GM18951 (cell line): Measurements from ENCODE around the gene LDLRAD4.

ENCODE experiments used
- POLR2A ChIP-seq: IDR thresholded peaks from 4 replicates; pipeline ENCODE4 v1.6.1; 2011; ENCODE audit warnings: mild to moderate bottlenecking; ENCODE audit not compliant: insufficient read length, insufficient read depth; ENCODE audit errors: extremely low read depth
- in situ Hi-C: fragments of 300-500 bp; cut with MboI; formaldehyde crosslinking; loops from one replicate; pipeline ENCODE4 v1.12.0; 2022; ENCODE audit warnings: low sequenced_read_pairs, mixed read lengths, inconsistent platforms; ENCODE audit not compliant: unreplicated experiment

LDLRAD4 gene

GRCh38 chr18:13213036-13213795, 5.3 kb upstream of the LDLRAD4 start:
- in situ Hi-C loops: no loop called here
- no peak for TF ChIP-seq POLR2A

- no peak for TF ChIP-seq POLR2A
- in situ Hi-C loops: no loop called here
These were observed 4.0 kb upstream of the LDLRAD4 start for GRCh38 chr18:13214609-13215008.

GRCh38 chr18:13216092-13216582, 2.4 kb upstream of the LDLRAD4 start:
- TF ChIP-seq POLR2A: no peak
- in situ Hi-C loops: no loop called here

GRCh38 chr18:13216711-13217465, 1.7 kb upstream of the LDLRAD4 start:
- in situ Hi-C loops: no loop called here
- no peak for TF ChIP-seq POLR2A

- TF ChIP-seq POLR2A: no peak
- in situ Hi-C loops: no loop called here
These were observed 1.0 kb upstream of the LDLRAD4 start for GRCh38 chr18:13217466-13217961.

GRCh38 chr18:13217971-13218367, 591 bp upstream of the LDLRAD4 start:
- TF ChIP-seq POLR2A: no peak
- in situ Hi-C loops: no loop called here

- TF ChIP-seq POLR2A: no peak
- in situ Hi-C loops: no loop called here
These were observed 437 bp downstream of the LDLRAD4 start for GRCh38 chr18:13218997-13219396.

GRCh38 chr18:13219593-13220159, 1.1 kb downstream of the LDLRAD4 start:
- in situ Hi-C loops: no loop called here
- TF ChIP-seq POLR2A: no peak

GRCh38 chr18:13220361-13220991, 1.9 kb downstream of the LDLRAD4 start:
- in situ Hi-C loops: no loop called here
- no peak for TF ChIP-seq POLR2A

- in situ Hi-C loops: no loop called here
- TF ChIP-seq POLR2A: no peak
These were observed 3.6 kb downstream of the LDLRAD4 start for GRCh38 chr18:13221869-13222855.

GRCh38 chr18:13222856-13223281, 4.3 kb downstream of the LDLRAD4 start:
- no peak for TF ChIP-seq POLR2A
- in situ Hi-C loops: no loop called here
